Measurements from ENCODE around the gene EYS. TPM values are rescaled to one million over a fixed set of nuclear protein-coding genes. Genes with fewer than 3 reads are reported as not detected.

EYS gene
- total and polyA plus RNA-seq, 8 donors = 0.03 to 0.25 (median 0.13) TPM

DNA sequence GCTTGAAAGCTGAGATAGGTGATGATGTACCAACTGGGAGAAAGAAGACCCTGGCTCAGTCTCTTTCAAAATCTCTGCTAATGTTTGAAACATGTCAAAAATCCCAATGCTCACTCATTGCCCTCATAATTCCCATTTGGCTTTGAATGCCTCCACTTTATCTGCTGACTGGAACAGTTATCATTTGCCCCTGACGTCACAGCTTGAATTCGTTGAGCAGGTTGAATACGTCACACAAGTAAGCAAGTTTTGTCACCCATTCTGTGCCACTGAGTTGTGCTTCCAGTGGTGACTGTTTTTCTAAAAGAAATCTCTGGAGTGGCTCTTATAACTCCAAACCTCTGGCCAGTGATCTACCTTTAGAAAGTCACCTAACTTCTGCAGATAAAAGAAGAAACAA is 991.4 kb downstream of the EYS start:
- Histone ChIP-seq H3K27ac (no peak overlapping the region), H3K4me1 (no peaks in the 10 kb centered on the region), H3K27me3 (no peaks in the 10 kb centered on the region), H3K9me3 (no peaks in the 10 kb centered on the region), H3K4me3 (no peak overlapping the region), H3K36me3 (no peaks in the 10 kb centered on the region)
- intact Hi-C loops (cut with DNase I) = no loop called here
- ATAC-seq (no peak), DNase-seq (no peak), FAIRE-seq (no peak)
- TF ChIP-seq, protein P1, sequence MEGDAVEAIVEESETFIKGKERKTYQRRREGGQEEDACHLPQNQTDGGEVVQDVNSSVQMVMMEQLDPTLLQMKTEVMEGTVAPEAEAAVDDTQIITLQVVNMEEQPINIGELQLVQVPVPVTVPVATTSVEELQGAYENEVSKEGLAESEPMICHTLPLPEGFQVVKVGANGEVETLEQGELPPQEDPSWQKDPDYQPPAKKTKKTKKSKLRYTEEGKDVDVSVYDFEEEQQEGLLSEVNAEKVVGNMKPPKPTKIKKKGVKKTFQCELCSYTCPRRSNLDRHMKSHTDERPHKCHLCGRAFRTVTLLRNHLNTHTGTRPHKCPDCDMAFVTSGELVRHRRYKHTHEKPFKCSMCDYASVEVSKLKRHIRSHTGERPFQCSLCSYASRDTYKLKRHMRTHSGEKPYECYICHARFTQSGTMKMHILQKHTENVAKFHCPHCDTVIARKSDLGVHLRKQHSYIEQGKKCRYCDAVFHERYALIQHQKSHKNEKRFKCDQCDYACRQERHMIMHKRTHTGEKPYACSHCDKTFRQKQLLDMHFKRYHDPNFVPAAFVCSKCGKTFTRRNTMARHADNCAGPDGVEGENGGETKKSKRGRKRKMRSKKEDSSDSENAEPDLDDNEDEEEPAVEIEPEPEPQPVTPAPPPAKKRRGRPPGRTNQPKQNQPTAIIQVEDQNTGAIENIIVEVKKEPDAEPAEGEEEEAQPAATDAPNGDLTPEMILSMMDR (IDR thresholded peaks at IDR 0.05) = no peak
- 46 to 54% methylated on average over 3 of the region's 3 CpGs for WGBS, 2 donors

DNA sequence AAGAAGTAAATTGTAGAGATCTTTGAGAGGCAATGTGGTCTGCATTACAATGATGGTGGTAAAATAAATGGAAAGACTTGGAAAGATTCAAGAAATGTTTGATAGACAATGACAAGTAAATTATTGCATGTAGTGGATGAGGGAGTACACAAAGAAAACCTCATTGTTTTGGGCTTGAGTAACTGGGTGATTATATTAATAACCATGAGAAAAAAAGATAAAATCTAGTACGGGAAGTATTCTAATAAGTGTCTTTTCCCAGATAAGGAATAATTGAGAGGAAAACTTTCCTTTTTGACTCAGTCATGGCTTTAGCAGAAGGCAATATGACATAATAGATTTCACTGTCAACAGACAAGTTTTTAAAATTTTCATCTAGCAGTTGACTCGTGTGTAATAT is 993.0 kb downstream of the EYS start:
- no peaks in the 10 kb centered on the region for H3K9me3 ChIP-seq
- ATAC-seq = no peak
- no peak overlapping the region for H3K27ac ChIP-seq
- intact Hi-C loops (cut with DNase I) = no loop called here
- no peaks in the 10 kb centered on the region for H3K36me3 ChIP-seq
- no peak overlapping the region for H3K4me3 ChIP-seq
- no peaks in the 10 kb centered on the region for H3K27me3 ChIP-seq
- no peak for DNase-seq
- WGBS, 2 donors = 31 to 46% methylated on average over 2 of the region's 2 CpGs
- FAIRE-seq = no peak
- no peaks in the 10 kb centered on the region for H3K4me1 ChIP-seq
- TF ChIP-seq, protein P1 (IDR thresholded peaks at IDR 0.05) = no peak

DNA sequence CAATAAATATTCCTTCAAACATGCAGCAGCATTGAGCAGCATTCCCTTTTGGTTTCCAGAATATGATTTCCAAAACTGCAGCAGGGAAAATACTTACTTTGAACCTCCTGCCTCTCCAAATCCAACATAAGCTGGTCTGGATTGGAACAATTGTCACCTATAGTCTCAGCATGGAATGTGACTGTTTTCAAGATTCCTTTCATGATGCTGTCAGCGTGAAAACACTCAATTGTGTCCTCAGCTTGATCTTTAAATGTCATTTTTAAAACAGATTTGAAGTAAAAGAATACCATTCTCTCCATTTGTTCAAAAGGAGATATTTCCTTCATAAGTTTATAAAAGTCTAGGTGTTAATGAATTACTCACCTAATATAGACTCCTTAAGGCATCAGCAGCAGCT is 993.9 kb downstream of the EYS start:
- H3K36me3 ChIP-seq = no peaks in the 10 kb centered on the region
- 48 to 60% methylated on average over 1 of the region's 1 CpG for WGBS, 2 donors
- H3K9me3 ChIP-seq = no peaks in the 10 kb centered on the region
- TF ChIP-seq, protein P1 (IDR thresholded peaks at IDR 0.05) = no peak
- H3K27ac ChIP-seq = no peak overlapping the region
- DNase-seq (no peak), ATAC-seq (no peak), FAIRE-seq (no peak)
- no peak overlapping the region for H3K4me3 ChIP-seq
- no peaks in the 10 kb centered on the region for H3K4me1 ChIP-seq
- no peaks in the 10 kb centered on the region for H3K27me3 ChIP-seq
- intact Hi-C loops (cut with DNase I) = no loop called here

DNA sequence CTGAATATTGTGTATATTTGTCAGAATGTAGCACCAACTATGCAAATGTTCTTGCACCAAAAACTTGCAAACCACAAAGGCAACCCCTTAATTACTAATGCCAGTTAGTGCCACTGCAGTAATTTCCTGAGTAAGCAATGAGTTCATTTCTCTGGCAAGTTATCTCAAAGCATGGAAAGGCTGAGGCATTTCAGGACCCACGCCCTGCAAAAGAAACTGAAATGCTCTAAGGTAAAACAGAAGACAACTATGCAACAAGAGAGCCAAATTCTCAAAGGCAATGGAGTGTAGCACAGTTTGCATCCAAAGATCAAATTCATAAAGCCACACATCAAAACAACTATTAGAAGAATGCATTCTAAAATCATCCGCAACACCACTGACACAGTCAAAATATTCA is 994.4 kb downstream of the EYS start:
- TF ChIP-seq, protein P1 (IDR thresholded peaks at IDR 0.05) = no peak
- Histone ChIP-seq H3K4me1 (no peaks in the 10 kb centered on the region), H3K4me3 (no peak overlapping the region), H3K27ac (no peak overlapping the region), H3K36me3 (no peaks in the 10 kb centered on the region), H3K27me3 (no peaks in the 10 kb centered on the region), H3K9me3 (no peaks in the 10 kb centered on the region)
- DNase-seq (no peak), FAIRE-seq (no peak), ATAC-seq (no peak)
- WGBS, 2 donors = 45 to 53% methylated on average over 2 of the region's 2 CpGs
- intact Hi-C loops (cut with DNase I) = no loop called here

DNA sequence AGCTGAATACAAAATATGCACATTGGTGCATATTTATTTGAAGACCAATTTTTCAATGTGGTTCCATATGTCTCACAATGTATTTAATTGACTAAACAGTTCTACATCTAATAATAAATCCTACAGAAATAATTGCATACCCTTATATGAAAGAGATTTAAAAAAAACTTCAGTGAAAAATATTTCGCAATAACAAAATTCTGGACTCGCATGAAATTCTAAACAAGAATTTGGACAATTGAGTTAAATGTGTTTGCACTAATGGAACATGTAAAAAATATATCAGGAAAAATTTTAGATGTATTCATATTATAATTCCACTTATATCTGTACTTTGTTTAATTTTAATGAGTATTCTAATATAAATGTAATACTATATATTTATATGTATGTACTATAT is 1003.1 kb downstream of the EYS start:
- Histone ChIP-seq H3K36me3 (no peaks in the 10 kb centered on the region), H3K4me1 (no peaks in the 10 kb centered on the region), H3K9me3 (no peaks in the 10 kb centered on the region), H3K4me3 (no peak overlapping the region), H3K27me3 (no peaks in the 10 kb centered on the region), H3K27ac (no peak overlapping the region)
- FAIRE-seq (no peak), DNase-seq (no peak), ATAC-seq (no peak)
- TF ChIP-seq, protein P1 (IDR thresholded peaks at IDR 0.05) = no peak
- intact Hi-C loops (cut with DNase I) = no loop called here
- 45 to 48% methylated on average over 2 of the region's 2 CpGs for WGBS, 2 donors
